HG02588 (cell line): Measurements from ENCODE around the gene ETV3L.
A peak's percentile ranks its signal among the peaks of the same experiment; 100 is the strongest.
"Not testable (repeated sequence)": the region's sequence is repeated elsewhere in the genome, so short reads cannot be mapped to it uniquely, and the experiment has no call there.

ENCODE experiments used
- ATAC-seq: cut with Tn5 transposase; IDR thresholded peaks from one replicate; pipeline ENCODE4 v1.9.1; 2021; ENCODE audit warnings: mild to moderate bottlenecking, moderate library complexity; ENCODE audit not compliant: unreplicated experiment

ETV3L gene

DNA sequence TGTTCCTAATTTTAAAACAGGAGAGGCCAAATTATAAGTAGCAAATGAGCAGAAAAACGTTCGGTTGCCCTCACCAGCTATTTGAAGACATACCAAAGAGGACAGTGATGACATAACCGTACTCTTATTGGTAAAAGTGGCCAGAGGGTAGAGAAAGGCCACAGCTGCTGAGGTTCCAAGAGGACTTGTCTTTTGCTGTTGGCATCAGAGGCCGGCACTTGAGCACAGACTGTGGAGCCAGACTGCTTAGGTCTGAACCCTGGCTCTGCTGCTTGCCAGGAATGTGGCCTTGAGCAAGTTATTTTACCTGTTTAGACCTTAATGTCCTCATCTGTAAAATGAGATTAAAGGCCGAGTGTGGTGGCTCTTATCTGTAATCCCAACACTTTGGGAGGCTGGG is 14.9 kb downstream of the ETV3L start:
- no peak for ATAC-seq

DNA sequence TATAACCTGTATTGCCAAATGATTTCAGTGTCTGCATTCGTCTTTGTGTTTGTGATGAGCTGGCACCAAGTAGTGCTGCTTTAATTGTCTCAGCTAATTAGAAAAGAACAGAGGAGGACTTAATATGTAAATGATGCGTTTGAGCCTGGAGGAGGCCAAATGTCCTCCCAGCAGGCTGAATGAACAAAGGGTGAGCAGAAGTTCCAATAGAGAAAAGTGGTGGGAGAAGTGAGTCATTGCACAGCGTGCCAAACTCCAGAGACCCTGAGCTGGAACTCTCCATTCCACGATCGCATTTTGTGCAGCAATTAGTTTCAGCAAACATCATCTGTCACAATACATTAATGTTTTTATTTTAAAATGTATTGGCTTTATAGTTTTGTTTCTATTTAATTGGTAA is 17.9 kb downstream of the ETV3L start:
- no peak for ATAC-seq

DNA sequence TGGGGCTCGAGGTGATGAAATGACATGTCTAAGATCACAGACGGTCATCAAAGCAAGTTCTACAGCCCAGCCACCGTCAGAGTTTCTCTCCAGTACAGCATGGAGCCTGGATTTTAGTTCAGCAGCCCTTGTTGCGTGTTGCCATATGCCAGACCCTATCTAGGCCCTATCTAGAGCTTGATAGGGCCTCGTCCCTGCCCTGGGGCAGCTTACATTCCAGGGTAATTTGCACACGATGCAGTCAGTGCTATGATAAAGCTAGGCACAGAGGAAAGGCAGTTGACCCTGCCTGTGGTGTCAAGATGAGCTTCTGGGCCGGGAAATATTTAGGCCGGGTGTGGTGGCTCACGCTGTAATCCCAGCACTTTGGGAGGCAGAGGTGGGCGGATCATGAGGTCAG is 18.9 kb downstream of the ETV3L start:
- ATAC-seq: no peak

DNA sequence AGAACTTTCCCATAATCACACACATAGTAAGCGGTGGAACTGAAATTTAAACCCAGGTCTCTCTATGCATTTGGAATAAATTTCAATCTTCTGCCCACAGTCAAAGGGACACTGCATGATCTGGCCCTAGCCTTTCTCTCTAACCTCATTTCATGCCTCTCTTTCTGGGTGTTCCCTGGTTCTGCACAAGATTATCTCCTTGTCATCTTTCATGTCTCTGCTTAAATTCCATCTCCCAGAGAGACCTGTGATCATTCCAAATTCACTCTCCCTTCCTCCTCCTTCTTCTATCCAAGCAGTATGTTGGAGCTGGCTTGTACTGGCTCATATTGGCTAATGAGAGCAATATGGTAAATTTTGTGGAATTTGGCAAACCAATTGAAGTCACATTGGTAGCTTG is 22.2 kb downstream of the ETV3L start:
- no peak for ATAC-seq

DNA sequence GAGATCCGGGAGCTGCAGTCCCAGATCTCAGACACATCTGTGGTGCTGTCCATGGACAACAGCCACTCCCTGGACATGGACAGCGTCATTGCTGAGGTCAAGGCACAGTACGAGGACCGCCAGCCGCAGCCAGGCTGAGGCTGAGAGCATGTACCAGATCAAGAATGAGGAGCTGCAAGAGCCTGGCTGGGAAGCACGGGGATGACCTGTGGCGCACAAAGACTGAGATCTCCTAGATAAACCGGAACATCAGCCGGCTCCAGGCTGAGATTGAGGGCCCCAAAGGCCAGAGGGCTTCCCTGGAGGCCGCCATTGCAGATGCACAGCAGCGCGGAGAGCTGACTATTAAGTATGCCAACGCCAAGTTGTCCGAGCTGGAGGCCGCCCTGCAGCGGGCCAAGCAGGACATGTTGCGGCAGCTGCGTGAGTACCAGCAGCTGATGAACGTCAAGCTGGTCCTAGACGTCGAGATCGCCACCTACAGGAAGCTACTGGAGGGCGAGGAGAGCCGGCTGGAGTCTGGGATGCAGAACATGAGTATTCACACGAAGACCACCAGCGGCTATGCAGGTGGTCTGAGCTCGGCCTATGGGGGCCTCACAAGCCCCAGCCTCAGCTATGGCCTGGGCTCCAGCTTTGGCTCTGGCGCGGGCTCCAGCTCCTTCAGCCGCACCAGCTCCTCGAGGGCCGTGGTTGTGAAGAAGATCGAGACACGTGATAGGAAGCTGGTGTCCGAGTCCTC is 25.5 kb downstream of the ETV3L start:
- no peak for ATAC-seq

DNA sequence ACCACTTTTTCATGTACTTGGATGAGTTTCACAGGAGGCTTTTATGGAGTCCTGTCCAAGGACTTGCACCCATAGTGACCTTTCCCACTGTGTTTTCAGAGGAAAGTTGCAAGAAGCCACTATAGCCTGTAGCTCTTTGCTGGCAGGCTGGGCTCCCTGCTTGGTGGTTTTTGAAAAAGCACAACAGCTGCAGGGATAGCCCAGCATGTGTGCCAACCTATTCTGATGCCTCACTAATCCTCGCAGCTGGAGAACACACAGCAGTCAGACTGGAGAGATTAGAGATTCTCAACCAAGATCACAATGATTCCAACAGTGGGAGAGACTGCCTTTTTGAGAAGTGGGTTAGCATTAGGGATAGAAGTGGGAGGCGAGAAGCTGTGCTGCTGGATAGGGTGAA is 30.0 kb downstream of the ETV3L start:
- ATAC-seq: no peak

DNA sequence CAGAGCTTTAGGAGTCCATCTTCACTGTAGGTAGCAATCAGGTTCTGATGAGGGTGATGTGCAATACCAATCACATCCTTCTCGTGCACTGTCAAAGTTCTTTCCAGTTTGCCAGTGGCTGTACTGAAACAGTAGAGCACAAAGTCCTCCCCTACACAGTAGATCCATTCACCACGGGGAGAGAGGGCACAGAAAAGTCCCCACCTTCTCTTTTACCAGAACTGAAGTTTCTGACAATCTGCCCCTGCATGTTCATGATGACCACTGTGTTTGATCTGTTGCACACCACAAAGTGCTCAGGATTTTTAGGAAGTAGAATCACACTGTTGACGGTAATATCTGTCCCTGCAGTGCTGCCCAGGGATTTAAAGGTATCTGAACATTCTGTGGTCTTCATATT is 40.4 kb downstream of the ETV3L start:
- ATAC-seq: not testable (repeated sequence)

DNA sequence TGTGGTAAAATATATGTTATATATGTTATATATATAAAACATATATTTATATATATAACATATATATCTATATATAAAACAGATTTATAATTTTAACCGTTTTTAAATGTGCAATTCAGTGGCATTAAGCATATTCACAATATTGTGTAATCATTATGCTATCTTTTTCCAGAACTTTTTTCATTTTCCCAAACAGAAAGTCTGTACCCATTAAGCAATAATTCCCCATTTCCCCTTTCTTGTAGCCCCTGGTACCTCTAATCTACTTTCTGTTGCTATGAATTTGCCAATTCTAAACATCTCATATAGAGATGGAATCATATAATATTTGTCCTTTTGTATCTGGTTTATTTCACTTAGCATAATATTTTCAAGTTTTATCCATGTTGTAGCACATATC is 43.3 kb downstream of the ETV3L start:
- ATAC-seq: no peak

DNA sequence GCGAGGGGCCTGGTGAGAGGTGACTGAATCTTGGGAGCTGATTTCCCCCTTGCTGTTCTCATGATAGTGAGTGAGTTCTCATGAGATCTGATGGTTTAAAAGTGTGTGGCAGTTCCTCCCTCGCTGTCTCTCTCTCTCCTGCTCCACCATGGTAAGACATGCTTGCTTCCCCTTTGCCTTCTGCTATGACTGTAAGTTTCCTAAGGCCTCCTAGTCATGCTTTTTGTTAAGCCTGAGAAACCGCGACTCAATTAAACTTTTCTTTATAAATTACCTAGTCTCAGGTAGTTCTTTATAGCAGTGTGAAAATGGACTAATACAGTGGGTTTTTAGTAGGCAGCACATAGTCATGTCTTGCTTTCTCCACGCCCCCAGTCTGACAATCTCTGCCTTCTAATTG is 43.9 kb downstream of the ETV3L start:
- ATAC-seq: not testable (repeated sequence)

DNA sequence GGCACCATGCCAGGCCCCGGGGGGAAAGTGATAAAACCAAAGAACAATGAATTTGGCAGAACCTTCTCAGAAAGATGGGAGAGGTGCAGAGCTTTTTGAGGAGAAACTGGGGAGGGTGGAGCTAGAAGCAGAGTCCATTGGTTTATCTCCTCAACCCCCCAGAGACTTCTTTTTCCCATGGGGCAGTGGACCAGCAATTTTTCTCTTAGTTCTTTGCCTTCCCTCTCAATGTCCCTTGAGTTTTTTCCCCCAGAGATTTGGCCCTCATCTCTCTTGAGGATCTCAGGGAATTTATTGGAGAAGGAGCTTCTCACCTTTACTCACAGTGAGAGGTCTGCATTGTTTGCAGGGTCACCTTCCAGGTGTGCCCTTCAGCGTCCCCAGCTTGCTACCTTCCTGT is 48.8 kb downstream of the ETV3L start:
- ATAC-seq: no peak

DNA sequence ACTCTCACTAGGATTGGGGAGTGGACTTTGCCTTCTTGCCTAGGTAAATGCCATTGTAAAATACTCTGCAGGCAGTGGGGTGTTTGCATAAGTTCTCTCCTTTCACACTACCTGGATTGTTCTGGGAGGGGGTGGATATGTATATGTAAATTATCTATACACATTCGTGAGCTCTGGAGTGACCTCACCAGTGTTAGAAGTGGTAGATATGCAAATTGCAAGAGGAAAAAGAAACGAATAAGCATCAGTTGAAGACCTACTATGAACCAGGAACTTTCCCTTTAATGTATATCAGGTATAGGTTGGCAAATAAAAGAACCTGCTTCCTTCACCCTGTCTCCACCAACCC is 52.6 kb downstream of the ETV3L start:
- ATAC-seq: no peak

DNA sequence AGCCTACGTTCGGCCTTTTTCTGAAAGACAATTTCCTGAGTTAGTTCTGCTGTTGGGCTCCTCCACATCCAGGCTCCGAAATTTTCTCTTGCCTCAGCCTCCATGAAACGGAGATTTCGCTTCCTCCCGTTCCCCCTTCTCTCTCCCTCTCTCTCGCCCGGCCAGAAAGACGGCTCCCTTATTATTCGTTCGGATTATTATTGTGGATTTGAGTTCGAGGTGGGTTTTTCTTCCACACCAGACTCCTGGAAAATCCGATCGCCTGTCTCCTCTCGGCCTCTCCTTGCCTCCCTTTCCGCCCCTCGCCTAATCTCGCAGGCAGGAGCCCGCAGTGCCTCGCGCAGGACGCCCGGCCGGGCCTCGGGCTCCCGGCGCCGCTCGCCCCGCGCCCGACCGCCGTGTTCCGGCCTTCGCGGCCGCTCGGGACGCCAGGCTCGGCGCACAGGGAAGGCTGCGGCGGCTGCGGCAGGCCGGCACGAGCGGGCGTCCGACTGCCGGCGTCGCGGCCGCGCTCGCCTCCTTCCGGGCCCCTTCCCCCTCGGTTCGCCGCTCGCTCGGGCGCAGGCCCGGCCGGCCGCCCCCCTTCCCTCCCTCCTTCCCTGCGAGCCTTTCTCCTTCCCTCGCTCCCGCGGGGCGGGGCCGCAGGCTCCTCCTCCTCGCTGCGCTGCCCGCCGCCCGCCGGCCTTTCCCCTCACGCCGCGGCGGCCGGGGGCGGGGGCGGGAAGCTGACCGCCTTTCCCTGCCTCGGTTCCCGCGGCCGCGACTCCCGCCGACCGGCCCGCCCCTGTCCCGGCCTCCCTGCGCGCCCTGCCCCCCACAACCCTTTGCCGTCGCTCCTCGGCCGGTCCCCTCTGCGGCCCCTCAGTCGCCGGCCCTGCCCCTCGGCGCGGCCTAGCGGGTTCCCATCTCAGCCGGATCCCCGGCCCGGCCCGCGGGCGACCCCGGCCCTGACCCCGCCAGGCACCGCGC is 54.1 kb downstream of the ETV3L start, which contains the start of gene ARHGEF11:
Gene ARHGEF11 (minus strand): TSS at position 493 of the 969 bp plus-strand sequence. CDS start 1,412 bp downstream, outside the sequence.
- peak; percentile 68 for ATAC-seq

DNA sequence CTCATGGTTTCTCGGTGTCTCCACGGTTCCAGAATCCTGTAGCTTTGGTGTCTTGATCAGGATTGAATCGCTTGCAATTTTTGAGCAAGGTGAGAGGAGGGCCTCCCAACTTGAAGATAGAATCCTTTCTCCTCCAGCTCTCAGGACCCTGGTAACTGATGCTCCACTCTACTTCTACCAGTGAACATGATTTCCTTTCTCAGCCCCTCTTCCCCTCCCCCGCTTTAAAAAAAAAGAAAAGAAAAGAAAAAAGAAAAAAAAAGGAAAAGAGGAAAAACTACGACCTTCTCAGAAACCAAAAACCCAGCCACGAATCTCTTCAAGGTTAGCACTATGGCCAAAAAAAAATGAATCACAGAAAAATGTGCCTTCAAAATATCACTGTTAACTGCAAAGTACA is 55.3 kb downstream of the ETV3L start:
- ATAC-seq: no peak

DNA sequence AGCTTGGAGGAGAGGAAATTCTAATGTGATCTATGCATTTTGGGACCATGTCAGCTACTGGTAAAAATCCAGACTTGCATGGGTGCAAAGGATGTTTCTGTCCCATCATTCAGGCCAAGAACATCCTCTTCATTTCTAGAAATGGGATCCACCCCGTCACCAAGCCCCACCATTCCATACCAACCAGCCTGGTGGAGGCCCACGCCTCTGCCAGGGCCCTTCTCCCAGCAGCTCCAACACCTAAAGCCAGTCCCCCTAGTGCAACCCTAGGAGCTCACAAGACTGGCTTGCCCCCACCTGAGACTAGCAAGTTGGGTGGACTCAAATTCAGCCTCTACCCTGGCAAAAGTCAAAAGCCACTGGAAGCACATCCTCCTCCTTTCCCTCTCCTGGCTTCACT is 55.9 kb downstream of the ETV3L start:
- no peak for ATAC-seq

DNA sequence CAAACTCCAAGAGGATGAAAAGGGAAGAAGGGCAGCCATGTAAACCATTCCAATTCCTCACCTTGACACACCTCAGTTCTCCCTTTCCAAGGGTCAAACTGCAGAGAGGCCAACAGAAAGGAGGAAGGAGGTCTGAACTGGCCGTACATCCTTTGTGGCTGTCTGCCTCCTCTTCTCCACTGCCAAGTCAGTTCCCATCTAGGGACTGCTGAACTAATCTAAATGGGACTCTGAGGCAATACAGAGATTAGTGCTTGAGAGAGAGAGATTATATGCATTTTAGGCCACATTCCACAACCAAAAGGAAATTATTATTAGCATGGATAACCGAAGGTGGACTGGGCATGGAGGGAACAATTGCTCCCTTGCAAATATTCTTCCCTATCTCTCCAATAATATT is 56.8 kb downstream of the ETV3L start:
- no peak for ATAC-seq
